HG02852 (cell line): ENCODE data around the gene METAP2.

Experiments used
- ATAC-seq: cut with Tn5 transposase; IDR thresholded peaks from one replicate; pipeline ENCODE4 v1.9.1; 2021; ENCODE audit warnings: mild to moderate bottlenecking, moderate library complexity; ENCODE audit not compliant: unreplicated experiment

The METAP2 gene

GRCh38 chr12:95509300-95509699 lies 35.3 kb downstream of the METAP2 start:
- no peak for ATAC-seq

DNA sequence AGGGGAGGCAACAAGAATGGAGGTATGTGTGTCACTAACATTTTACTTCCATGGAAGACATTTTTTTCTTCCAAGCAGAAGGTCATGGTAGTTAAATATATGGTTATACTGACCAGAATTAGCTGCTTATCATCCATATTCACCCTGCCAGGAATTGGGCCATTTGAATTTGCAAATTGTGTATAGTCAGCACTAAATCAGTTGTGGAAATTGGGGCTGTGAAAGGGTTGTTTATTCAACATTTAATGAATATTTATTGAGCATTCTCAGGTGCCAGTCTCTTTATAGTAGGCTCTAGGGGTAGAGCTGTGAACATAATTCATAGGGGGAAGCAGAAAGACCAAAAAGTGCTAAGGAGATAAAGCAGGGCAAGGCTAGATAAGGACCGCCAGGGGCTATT lies 38.0 kb downstream of the METAP2 start:
- no peak for ATAC-seq

DNA sequence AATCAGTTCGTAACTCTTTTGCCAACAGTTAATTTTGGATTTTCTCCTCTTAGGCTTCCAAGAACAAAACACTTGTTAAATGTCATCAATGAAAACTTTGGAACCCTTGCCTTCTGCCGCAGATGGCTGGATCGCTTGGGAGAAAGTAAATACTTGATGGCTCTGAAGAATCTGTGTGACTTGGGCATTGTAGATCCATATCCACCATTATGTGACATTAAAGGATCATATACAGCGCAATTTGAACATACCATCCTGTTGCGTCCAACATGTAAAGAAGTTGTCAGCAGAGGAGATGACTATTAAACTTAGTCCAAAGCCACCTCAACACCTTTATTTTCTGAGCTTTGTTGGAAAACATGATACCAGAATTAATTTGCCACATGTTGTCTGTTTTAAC lies 39.6 kb downstream of the METAP2 start:
- ATAC-seq = no peak

DNA sequence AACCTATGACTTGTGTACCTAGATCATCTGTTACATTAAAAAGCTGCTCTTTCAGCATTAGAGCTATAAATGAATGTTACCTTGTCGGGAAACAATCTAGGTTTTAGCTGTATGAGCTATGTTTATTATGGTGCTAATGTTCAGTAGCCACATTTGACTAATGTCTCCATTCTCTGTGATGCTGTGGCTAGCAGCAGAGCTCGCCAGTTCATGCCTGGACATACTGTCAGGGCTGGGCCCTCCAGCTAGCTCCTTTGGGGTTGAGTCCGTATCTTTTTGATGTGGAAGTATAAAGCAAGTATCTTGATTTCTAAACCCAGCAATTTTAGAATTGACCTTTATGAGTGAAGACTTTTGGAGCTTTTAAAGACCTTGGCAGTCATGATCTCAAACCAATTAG lies 41.2 kb downstream of the METAP2 start:
- ATAC-seq = no peak

DNA sequence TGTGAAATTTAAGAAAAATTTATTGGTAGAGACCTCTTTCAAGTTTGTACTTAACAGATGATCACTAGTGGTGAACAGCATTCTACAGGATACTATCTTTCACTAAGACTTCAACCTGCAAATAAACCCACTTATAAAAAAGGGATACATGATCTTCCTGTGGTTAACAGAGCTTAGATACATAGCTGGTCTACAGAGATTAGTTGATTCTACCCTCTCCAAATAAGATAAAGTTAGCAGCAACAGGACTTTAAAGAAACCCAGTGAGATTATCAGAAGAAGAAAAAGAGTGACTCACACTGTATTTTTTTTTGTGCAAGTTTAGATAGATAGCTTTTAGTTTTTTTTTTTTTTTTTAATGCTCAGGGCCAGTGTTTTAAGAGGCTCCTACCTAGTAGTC lies 42.8 kb downstream of the METAP2 start:
- no peak for ATAC-seq

GRCh38 chr12:95517246-95517645 lies 43.3 kb downstream of the METAP2 start:
- ATAC-seq = no peak

DNA sequence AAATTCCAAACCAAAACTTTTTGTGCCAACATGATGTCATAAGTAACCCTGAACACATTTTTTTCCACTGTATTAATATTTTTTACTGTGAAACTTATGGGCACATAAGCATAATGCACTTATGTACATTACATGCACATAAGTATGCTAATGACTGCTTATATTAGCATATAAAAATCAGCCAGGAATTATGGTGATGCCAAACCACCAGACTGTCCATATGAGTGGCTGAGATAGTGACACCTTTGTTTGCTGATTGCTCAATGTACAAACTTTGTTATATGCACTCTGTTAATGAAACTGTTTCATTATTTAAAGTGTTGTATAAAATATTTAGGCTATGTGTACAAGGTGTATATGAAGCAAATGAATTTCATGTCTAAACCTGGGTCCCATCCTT lies 45.0 kb downstream of the METAP2 start:
- ATAC-seq = no peak

- ATAC-seq = no peak
Measured at GRCh38 chr12:95520816-95521215, 46.9 kb downstream of the METAP2 start.

GRCh38 chr12:95522692-95523091 lies 48.7 kb downstream of the METAP2 start:
- no peak for ATAC-seq

DNA sequence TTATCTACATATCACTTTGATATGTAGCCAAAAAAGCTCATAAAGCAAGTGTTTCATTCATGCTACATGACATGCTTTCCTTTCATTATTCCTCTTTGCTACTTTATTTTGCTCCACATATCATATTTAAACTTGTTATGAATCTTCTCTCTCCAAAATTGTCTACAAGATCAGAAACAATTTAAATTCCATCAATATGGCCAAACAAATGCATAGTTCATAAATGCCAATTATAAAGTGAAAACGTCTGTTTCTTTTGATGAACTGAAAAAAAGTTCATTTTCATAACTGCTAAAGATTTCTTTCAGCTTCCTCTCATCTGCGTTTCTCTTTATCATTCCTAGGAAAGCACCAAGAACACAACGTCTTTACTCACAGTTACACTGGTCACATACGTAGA lies 54.5 kb downstream of the METAP2 start:
- ATAC-seq = no peak

- ATAC-seq = no peak
Measured at GRCh38 chr12:95529693-95530225, 55.8 kb downstream of the METAP2 start.

GRCh38 chr12:95532851-95533250 lies 58.9 kb downstream of the METAP2 start:
- no peak for ATAC-seq

GRCh38 chr12:95533985-95534384 lies 60.0 kb downstream of the METAP2 start:
- no peak for ATAC-seq

DNA sequence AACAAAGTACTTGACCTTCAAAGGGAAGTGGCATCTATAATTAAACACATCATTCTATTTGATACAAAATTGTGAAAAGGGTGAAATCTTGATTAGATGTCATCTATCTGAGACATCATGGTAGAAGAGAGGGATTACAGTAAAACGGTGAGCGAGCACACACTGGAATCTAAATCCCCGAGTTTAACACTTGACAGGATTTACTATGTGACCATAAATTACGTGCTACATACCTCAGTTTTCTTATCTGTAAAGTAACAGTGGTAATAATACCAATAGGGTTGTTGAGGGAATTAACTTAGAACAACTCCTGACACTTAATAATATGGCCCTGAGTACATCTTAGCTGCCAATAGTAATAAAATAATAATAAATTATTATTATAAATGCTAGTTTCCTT lies 64.1 kb downstream of the METAP2 start:
- no peak for ATAC-seq

DNA sequence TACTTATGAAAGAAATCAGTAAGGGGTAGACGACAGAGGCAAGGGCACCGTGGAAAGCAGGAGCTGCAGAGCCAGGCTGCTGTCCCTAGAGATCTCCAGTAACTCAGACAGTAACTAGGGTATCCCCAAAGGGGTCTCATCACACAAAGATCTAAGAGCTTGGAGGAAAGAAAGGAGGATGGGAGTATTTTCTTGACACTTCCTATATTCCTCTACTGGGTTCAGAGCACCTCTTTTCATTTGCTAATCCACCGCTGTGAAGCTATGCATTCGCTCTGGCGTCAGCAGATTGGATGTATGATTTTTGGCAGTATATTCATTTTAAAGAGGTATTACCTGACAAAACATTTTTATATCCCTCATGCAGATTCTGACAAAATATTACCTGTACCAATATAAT lies 64.7 kb downstream of the METAP2 start:
- ATAC-seq = no peak

DNA sequence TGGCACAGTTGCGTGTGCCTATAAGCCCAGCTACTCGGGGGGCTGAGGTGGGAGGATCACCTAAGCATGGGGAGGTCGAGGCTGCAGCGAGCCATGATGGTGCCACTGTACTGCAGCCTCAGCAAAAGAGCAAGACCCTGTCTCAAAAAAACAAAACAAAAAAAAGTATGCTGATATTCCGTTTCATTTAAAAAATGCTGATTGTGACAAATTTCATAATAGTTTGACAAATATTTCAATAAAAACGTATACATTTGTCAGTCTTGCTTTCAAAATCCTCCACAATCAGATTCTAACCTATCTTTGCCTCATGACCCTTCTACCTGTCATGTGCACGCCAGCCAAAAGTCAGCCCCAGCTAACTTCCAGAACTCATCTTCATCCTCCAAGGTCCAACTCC lies 67.5 kb downstream of the METAP2 start:
- ATAC-seq = no peak

DNA sequence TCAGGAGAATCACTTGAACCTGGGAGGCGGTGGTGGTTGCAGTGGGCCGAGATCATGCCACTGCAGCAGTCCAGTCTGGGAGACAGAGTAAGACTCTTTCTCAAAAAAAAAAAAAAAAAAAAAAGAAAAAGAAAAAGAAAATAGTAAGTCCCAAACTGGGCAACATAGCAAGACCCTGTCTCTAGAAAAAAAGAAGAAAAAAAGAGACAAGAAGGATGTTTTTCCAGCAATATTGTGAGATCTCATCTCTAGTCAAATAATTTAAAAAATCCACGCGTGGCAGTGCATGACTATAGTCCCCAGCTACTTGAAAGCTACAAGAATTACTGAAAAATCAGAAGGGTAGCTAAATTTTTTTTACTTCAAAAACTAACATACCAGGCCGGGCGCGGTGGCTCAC lies 69.4 kb downstream of the METAP2 start:
- no peak for ATAC-seq

GRCh38 chr12:95544756-95545155 lies 70.8 kb downstream of the METAP2 start:
- no peak for ATAC-seq

DNA sequence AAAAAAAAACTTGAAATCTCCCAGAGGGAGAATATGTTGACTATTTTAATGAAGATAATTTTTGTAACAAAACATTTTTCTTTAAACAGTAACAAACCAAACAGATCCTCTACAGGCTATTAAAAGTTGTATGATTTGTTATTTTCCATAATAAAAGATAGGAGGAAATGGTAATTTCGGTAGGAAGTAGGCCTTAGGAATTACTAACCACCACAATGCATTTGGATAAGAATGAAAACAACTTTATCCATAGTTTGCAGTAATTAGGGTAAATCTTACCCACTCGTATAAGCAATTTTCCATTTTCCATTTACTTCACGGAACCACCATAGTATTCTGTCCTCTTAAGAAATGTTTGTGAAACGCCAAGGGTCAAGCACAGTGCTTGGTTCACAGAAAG lies 71.4 kb downstream of the METAP2 start:
- ATAC-seq = no peak

DNA sequence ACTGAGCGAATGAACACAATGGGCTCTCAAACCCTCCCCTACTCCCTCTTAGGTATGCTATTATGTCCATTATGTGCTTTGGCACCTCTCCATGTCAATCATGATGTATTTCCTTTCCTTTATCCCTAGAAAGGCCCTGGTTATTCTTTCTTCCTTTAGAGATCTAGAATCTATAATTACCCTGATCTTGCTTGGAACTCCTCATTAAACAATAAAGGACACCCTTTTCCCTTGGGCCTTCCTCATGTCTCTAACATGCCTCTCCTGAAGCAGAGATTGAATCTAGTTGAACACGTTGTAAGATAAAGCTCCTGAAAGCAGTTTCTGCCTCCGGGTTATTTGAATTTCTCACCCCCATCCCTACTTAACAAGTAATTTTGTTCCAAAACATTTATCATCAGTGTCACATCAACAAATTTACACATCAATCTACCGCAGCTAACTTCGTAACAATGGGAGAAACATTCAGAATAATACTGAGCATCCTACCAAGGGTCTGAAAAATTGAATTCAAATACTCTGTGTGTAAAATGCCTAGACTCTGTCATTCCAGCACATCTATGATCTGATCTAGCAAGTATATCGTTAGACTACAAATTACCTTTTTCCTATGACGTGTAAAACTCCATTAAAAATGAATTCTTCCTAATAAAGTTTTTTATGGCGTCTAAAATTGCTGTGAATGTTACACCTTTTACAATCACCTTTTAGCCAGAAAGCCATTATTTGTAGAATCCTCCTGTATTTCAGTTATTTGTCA lies 72.0 kb downstream of the METAP2 start:
- no peak for ATAC-seq

- ATAC-seq = no peak
Measured at GRCh38 chr12:95546491-95546813, 72.5 kb downstream of the METAP2 start.

GRCh38 chr12:95547522-95548055 lies 73.6 kb downstream of the METAP2 start:
- no peak for ATAC-seq

DNA sequence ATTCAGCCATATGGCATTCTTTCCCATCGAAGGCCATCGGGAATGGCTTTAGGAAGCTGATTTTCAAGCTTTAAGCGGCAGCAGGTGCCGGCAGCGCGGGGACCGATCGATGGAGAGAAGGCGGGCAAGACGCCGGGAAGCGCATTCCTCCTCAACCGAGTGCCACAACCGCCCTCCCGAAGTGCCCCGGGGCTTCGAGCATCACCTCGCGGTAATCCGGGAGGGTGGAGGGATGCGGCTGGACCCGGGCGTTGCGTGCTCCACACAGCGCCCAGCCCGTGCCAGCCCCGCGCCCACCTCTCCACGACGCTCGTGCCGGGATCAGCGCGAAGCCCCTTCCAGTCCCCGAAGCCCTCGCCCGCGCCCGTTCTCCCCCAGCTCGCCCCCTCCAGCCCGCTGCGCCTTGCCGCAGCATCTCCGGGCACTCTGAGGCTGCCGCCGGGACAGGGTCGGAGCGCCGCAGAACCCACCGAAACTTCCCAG lies 74.1 kb downstream of the METAP2 start:
- ATAC-seq = no peak
